ENCODE data around the gene MADD.
A peak's percentile ranks its signal among the peaks of the same experiment; 100 is the strongest.

The MADD gene

DNA sequence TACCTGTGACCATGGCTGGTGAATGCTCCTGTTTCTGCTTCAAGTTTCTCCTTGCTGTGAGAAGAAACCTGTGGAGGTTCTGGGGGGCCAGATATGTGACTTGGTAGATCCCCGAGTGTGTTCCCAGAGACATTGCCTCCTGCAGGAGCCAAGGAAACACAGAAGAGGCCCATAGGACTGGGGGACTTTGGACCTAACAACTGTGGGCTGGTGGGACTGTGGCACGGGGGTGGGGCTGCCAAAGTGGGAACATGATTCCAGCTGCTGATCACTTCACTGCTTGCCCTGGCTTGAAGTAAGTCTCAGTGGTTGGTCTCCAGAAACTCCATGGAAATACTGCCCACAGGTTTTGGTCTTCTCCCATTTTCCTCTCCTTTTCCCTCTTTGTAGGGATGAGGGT, 16.3 kb upstream of the MADD start:
- no peak for DNase-seq

- DNase-seq = no peak
Observed at GRCh38 chr11:47254386-47254785, 15.5 kb upstream of the MADD start.

GRCh38 chr11:47256374-47256773, 13.6 kb upstream of the MADD start:
- DNase-seq = no peak

- DNase-seq = no peak
Observed at GRCh38 chr11:47257177-47257516, 12.8 kb upstream of the MADD start.

- DNase-seq = no peak
Observed at GRCh38 chr11:47257517-47258316, 12.2 kb upstream of the MADD start, which contains the start of gene NR1H3. TSS of gene NR1H3 (plus strand) at chr11:47257996. CDS start at chr11:47259217, 1,221 bp downstream.

- DNase-seq = no peak
Observed at GRCh38 chr11:47258317-47258902, 11.5 kb upstream of the MADD start.

DNA sequence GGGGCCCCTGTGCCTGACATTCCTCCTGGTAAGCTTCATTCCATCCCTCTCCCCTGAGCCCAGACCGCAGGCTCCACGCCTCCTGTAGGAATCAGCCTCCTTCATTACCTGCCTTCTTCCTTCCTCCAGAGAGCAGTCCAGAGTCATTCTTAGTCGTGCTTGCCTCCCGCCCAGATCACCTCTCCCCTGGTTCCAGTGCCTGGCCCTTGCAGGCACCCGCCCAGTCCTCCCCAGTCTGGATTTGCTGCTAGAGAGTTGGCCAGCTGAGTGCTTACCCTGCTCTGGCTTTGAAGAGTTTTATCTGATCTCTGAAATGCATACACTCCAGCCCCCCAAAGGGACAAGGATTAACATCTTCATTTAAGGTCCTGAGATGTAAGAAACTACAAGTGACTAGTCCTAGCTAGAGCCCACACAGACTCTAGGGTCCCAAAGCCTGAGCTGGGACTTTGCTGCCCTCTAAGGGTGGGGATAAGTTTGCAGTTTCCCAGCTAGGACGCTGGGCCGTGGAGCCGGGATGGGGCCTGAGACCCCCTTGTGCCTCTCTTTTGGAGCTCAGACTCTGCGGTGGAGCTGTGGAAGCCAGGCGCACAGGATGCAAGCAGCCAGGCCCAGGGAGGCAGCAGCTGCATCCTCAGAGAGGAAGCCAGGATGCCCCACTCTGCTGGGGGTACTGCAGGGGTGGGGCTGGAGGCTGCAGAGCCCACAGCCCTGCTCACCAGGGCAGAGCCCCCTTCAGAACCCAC, 10.5 kb upstream of the MADD start:
- DNase-seq = no peak

DNA sequence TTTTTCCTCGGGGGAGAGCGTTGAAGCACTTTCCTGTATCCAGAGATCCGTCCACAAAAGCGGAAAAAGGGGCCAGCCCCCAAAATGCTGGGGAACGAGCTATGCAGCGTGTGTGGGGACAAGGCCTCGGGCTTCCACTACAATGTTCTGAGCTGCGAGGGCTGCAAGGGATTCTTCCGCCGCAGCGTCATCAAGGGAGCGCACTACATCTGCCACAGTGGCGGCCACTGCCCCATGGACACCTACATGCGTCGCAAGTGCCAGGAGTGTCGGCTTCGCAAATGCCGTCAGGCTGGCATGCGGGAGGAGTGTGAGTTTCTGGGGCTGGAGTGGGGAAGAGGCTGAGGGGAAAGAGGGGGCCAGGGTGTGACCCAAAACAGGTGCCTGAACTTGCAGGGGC, 9.6 kb upstream of the MADD start:
- no peak for DNase-seq

GRCh38 chr11:47261291-47261800, 8.6 kb upstream of the MADD start:
- DNase-seq = no peak

- DNase-seq = no peak
Observed at GRCh38 chr11:47264119-47264518, 5.8 kb upstream of the MADD start.

DNA sequence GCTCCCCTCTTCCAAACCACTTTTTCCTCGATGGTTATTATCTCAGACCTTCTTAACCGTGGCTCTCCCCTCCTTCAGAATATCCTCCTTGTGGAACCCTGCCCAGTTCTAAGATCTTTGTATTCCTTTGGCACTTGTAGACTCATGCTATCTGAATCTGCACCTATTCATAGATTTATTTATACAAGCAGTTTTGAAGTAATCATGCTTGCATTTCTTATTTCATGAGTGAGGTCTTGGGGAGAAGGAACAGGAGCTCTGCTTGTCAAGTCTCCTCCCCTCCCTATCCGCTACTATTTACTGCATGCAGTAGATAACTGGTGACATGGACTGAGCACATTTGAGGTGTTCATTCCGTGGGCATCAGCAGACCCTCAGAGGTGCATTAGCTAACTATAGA, 5.4 kb upstream of the MADD start:
- DNase-seq = no peak

DNA sequence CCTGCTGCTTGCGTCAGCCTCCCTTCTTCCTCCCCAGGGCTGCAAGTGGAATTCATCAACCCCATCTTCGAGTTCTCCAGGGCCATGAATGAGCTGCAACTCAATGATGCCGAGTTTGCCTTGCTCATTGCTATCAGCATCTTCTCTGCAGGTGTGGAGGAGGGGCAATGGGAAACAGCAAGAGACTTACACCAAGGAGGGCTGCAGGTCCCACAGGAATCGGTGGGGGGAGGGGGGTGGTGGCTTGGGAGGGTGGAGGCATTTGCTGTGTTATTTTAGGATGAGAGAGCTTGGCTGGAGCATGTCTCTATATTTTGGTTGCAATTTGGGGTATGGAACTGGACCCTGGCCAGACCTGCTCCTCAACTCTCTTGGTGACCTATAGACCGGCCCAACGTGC, 2.1 kb upstream of the MADD start:
- DNase-seq = no peak

- DNase-seq = no peak
Observed at GRCh38 chr11:47268448-47269001, 1.4 kb upstream of the MADD start.

- DNase-seq = peak; percentile 77 to 84 (median 78)
Observed at GRCh38 chr11:47269002-47269828, 718 bp upstream of the MADD start.

- no peak for DNase-seq
Observed at GRCh38 chr11:47270331-47271271, 668 bp downstream of the MADD start.

GRCh38 chr11:47271328-47271727, 1.4 kb downstream of the MADD start:
- no peak for DNase-seq

GRCh38 chr11:47271961-47272661, 2.2 kb downstream of the MADD start:
- no peak for DNase-seq

- DNase-seq = no peak
Observed at GRCh38 chr11:47272706-47273105, 2.8 kb downstream of the MADD start.

- no peak for DNase-seq
Observed at GRCh38 chr11:47274495-47275235, 4.7 kb downstream of the MADD start.

- no peak for DNase-seq
Observed at GRCh38 chr11:47276923-47277322, 7.0 kb downstream of the MADD start.
